ENCODE data around the gene LRFN3. TPM values are rescaled to one million over a fixed set of nuclear protein-coding genes. Genes with fewer than 3 reads are reported as not detected.
"Not testable (repeated sequence)": the region's sequence is repeated elsewhere in the genome, so short reads cannot be mapped to it uniquely, and the experiment has no call there.

Gene LRFN3, protein sequence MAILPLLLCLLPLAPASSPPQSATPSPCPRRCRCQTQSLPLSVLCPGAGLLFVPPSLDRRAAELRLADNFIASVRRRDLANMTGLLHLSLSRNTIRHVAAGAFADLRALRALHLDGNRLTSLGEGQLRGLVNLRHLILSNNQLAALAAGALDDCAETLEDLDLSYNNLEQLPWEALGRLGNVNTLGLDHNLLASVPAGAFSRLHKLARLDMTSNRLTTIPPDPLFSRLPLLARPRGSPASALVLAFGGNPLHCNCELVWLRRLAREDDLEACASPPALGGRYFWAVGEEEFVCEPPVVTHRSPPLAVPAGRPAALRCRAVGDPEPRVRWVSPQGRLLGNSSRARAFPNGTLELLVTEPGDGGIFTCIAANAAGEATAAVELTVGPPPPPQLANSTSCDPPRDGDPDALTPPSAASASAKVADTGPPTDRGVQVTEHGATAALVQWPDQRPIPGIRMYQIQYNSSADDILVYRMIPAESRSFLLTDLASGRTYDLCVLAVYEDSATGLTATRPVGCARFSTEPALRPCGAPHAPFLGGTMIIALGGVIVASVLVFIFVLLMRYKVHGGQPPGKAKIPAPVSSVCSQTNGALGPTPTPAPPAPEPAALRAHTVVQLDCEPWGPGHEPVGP
- 10 to 100 TPM; 10.7 to 12.4 TPM for total RNA-seq

DNA sequence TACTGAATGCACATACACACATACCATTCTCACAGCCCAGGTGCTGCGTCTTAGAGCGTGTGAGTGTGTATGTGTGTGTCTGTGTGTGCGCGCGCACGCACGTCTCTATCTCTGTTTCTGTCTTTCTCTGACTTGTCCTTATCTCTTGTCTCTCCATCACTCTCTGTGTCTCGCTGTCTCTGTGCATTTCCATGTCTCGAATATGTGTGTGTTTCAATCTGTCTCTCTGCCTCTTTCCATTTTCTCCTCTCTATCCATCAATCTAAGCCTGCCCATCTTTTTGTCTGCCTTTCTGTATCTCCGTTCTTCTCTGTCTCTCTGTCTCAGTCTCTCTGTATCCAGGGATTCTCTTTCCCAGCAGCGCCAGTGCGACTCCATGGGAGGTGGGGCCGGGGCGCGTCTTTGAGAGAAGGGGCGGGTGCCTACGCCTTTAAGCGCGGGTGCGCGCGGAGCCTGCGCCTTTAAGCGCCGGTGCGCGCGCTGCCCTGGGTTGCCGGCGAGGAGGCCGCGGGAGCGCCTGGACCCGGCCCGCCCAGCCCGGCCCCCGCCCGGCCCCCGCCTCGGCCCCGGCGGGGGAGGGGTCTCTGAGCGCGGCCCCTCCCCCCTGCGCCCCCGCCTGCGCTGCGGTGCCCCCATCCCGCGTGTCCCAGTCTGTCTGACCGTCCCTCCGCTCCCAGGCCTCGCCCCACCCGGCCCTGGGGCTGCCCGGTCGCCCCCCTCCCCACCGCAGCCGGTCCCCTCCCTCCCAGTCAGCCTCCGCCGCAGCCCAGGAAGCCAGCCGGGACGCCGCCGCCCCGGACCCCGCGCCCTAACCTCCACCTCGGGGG lies at the start of gene LRFN3:
LRFN3 (plus strand) TSS at position 464 of the 827 bp plus-strand sequence. CDS start 3,052 bp downstream, outside the sequence.
- H3K4me1 Mint-ChIP-seq: peaks cover 29% of the 10 kb centered on the region

DNA sequence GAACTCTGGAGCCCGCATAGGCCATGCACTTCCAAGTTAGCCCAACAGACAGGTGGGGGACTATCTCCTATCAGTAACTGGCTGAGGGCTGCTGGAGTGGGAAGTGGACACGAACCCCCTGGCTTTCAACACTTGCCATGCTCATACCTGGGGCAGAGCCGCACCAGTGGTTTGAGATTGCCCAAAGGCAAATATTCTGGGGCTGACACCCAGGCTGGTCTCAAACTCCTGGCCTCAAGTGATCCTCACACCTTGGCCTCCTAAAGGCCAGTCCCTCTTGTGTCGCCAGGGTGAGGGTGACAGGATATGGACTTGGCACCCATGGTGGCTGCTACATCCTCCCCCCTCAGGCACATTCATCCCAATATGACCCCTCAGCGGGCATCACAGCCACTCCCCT lies 49.0 kb upstream of the LRFN3 start:
- no peaks in the 10 kb centered on the region for H3K9me3 Mint-ChIP-seq
- peaks cover 40% of the 10 kb centered on the region for H3K36me3 Mint-ChIP-seq
- H3K4me1 Mint-ChIP-seq: peaks cover 13% of the 10 kb centered on the region
- H3K4me3 Mint-ChIP-seq: no peak overlapping the region
- DNase-seq: no peak
- no peak for ATAC-seq (ENCODE audit: low read depth)
- POLR2A ChIA-PET: interaction anchor here (1.2 to 4.2 kb wide), 2 partner anchors 10 to 43 kb away, joined by 4 to 30 read pairs; no protein-coding TSS in a partner anchor
- H3K27ac Mint-ChIP-seq: no peak overlapping the region
- no peaks in the 10 kb centered on the region for H3K27me3 Mint-ChIP-seq

More for the DNA sequence above, at the start of gene LRFN3:
- POLR2A ChIA-PET: no interaction called here
- H3K27me3 Mint-ChIP-seq: no peaks in the 10 kb centered on the region
- no peaks in the 10 kb centered on the region for H3K36me3 Mint-ChIP-seq
- H3K4me3 Mint-ChIP-seq: peak within 1 kb of the TSS; percentile 97
- DNase-seq: peak; percentile 73
- peak within 1 kb of the TSS; percentile 73 for H3K27ac Mint-ChIP-seq
- no peaks in the 10 kb centered on the region for H3K9me3 Mint-ChIP-seq
- ATAC-seq (ENCODE audit: low read depth): no peak

DNA sequence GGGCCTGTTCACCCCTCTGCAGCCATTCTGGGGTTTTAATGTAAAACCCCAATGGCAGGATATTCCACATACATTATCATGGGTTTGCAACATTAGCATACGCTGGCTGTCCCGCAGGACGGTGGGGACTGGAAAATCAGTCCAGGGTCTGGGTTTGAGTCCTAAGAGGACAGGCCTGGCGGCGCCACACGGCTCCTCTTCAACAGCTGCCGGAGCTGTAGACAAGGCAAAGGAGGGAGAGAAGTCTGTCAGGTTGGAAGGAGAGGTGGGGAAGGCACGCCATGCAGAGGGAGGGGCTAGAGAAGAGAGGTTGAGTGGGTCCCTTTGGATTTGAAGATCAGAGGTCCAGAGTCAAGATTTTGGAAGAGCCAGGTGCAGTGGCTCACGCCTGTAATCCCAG lies 47.8 kb upstream of the LRFN3 start:
- peaks cover 49% of the 10 kb centered on the region for H3K36me3 Mint-ChIP-seq
- no peak for ATAC-seq (ENCODE audit: low read depth)
- no peaks in the 10 kb centered on the region for H3K27me3 Mint-ChIP-seq
- POLR2A ChIA-PET: interaction anchor here (0.6 to 1.2 kb wide), 4 partner anchors 9 to 244 kb away, joined by 3 to 4 read pairs (median 3); partner anchors contain the start of gene NFKBID
- no peak overlapping the region for H3K27ac Mint-ChIP-seq
- no peaks in the 10 kb centered on the region for H3K9me3 Mint-ChIP-seq
- peaks cover 14% of the 10 kb centered on the region for H3K4me1 Mint-ChIP-seq
- no peak overlapping the region for H3K4me3 Mint-ChIP-seq
- DNase-seq: no peak

DNA sequence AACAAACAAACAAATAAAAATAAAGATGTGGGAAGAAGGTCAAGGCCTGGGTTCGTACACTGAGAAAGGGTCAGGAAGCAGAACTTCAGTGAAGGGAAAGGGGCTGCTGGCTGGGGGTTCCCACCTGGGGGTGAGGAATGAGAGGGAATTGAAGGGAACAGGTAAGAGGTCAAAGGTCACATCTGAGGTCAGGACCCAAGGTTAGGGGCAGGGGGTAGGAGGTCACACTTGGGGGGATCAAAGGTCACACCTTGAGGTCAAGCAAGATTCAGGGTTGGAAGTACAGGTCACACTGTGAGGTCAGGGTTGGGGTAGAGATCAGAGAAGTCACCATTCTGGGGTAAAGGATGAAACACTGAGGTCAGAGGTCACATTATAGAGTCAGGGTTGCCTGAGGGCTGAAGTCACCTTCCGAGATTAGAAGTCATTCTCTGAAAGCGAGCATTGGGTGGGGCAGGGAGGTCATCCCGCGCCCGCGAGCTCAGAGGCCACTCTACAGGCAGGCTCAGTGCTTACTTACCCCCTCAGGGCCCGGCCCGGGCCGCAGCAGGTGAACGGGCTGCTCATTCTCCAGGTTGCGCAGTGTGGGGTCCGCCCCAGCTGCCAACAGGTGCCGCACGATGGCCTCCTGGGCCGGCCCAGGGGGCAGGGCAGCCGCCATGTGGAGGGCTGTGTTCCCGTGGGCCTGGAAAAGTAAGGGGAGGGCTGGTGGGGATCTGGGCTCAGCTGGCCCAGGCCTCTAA lies 46.6 kb upstream of the LRFN3 start:
- H3K4me3 Mint-ChIP-seq: no peak overlapping the region
- H3K27ac Mint-ChIP-seq: no peak overlapping the region
- ATAC-seq (ENCODE audit: low read depth): no peak
- peaks cover 14% of the 10 kb centered on the region for H3K4me1 Mint-ChIP-seq
- no peaks in the 10 kb centered on the region for H3K27me3 Mint-ChIP-seq
- DNase-seq: no peak
- POLR2A ChIA-PET: interaction anchor here (0.6 kb wide), 1 partner anchor 91 kb away, joined by 3 read pairs; no protein-coding TSS in a partner anchor
- no peaks in the 10 kb centered on the region for H3K9me3 Mint-ChIP-seq
- peaks cover 51% of the 10 kb centered on the region for H3K36me3 Mint-ChIP-seq

DNA sequence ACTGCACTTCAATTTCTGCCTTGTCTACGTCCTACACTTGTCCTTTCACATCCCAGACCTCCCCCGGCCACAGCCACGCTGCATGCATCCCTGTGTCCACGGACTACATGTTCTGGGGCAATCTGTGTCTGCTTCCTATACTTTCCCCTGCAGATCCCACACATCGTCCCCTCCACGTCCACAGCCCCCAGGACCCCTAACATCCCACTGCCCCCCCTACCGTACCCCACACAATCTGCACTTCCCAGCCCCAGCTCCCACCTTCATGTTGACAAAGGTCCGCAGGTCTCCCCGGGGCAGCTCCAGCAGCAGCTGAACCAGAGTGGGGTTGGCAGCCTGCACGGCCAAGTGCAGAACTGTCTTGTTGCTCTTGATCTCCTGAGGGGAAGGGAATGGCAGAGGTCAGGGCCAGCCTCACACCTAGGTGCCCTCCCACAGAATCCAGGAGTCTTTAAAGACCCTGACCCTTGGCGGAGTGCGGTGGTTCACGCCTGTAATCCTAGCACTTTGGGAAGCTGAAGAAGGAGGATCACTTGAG lies 46.0 kb upstream of the LRFN3 start:
- Mint-ChIP-seq H3K4me1 (peaks cover 14% of the 10 kb centered on the region), H3K27ac (no peak overlapping the region), H3K4me3 (no peak overlapping the region), H3K36me3 (peaks cover 50% of the 10 kb centered on the region), H3K9me3 (no peaks in the 10 kb centered on the region), H3K27me3 (no peaks in the 10 kb centered on the region)
- peak; percentile 12 for ATAC-seq (ENCODE audit: low read depth)
- POLR2A ChIA-PET: no interaction called here
- no peak for DNase-seq

DNA sequence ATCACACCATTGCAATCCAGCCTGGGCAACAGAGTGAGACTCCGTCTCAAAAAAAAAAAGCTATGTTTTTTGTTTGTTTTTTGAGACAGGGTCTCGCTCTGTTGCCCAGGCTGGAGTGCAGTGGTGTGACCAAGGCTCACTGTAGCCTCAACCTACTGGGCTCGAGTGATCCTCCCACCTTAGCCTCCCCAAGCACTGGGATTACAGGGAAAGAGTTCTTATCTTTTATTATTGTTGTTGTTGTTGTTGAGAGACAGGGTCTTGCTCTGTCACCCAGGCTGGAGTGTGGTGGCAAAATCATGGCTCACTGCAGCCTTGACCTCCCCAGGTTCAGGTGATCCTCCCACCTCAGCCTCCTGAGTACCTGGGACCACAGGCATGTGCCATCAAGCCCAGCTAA lies 44.4 kb upstream of the LRFN3 start:
- not testable (repeated sequence) for DNase-seq; H3K27me3 Mint-ChIP-seq; H3K27ac Mint-ChIP-seq; H3K4me3 Mint-ChIP-seq; H3K9me3 Mint-ChIP-seq; ATAC-seq (ENCODE audit: low read depth)
- POLR2A ChIA-PET: interaction anchor here (0.7 to 1.4 kb wide), 3 partner anchors 9 to 160 kb away, joined by 3 to 5 read pairs (median 3); partner anchors contain the start of gene NFKBID
- Mint-ChIP-seq H3K4me1 (peaks cover 14% of the 10 kb centered on the region), H3K36me3 (peaks cover 51% of the 10 kb centered on the region)

DNA sequence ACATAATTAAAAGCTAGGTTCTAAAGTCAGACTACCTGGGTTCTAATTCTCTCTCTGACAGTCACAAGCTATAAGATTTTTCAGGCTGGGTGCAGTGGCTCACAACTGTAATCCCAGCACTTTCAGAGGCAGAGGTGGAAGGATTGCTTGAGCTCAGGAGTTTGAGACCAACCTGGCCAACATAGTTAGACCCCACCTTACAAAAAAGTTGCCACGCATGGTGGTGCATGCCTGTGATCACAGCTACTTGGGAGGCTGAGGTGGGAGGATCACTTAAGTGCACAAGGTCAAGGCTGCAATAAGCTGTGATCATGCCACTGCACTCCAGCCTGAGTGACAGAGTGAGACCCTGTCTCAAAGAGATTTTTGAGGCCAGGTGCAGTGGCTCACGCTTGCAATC lies 41.8 kb upstream of the LRFN3 start:
- Mint-ChIP-seq H3K27ac (no peak overlapping the region), H3K4me3 (no peak overlapping the region), H3K27me3 (no peaks in the 10 kb centered on the region), H3K36me3 (peaks cover 41% of the 10 kb centered on the region), H3K9me3 (no peaks in the 10 kb centered on the region), H3K4me1 (peaks cover 18% of the 10 kb centered on the region)
- no peak for ATAC-seq (ENCODE audit: low read depth)
- no peak for DNase-seq
- POLR2A ChIA-PET: interaction anchor here (0.8 kb wide), 1 partner anchor 11 kb away, joined by 3 read pairs; no protein-coding TSS in a partner anchor

DNA sequence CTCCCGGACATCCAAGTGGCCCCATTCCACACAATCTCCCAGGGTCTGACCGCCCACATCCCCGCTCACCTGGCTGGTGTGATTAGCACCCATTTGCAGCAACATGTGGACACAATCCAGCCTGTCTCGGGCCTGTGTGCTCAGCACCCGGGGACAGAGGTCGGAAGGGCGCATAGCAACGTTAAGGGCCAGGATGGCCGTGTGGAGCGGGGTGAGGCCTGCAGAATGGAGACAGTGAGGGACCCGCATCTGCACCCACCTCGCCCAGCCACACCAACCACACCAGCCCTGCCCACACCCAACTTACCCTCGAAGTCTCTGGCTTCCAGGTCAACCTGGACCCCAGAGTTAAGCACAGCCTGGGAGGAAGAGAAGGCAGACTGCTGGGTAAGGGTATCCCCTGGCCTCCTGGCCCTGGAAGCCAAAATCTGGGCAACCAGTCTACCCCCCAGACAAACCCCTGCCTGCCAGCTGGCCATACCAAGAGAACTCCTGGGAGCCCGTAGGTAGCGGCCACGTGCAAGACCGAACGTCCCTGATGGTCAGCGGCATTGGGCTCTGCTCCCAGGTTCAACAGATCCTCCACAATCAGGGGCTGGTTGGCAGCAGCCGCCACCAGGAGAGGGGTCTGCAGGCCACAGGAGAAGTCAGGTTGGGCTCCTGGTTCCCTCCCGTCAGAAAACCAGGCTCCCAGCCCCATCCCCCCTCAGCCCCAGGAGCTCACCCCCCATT lies 40.1 kb upstream of the LRFN3 start:
- Mint-ChIP-seq H3K27me3 (no peaks in the 10 kb centered on the region), H3K27ac (no peak overlapping the region), H3K9me3 (no peaks in the 10 kb centered on the region), H3K4me3 (no peak overlapping the region), H3K36me3 (peaks cover 30% of the 10 kb centered on the region), H3K4me1 (peaks cover 15% of the 10 kb centered on the region)
- no peak for ATAC-seq (ENCODE audit: low read depth)
- POLR2A ChIA-PET: no interaction called here
- DNase-seq: no peak

DNA sequence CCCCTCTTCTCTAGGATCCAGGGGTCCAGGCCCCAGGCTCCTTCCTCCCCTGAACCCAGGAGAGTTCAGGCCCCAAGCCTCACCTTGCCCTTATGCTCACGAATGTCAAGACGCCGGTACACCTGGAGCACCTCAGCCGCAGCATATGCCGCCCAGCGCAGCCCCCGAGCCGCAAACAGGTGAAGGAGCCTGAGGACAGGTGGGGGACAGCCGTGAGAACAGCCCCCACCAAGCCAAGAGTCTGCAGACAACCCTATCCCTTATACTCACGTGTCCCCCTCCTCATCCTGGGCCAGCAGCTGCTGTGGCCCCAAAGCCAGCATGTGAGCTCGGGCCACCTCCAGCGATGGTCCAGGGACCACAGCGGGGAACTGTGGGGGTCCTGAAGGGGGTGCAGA lies 39.5 kb upstream of the LRFN3 start:
- H3K27me3 Mint-ChIP-seq: no peaks in the 10 kb centered on the region
- H3K4me1 Mint-ChIP-seq: peaks cover 17% of the 10 kb centered on the region
- no peak for DNase-seq
- no peak overlapping the region for H3K4me3 Mint-ChIP-seq
- H3K9me3 Mint-ChIP-seq: no peaks in the 10 kb centered on the region
- H3K36me3 Mint-ChIP-seq: peaks cover 26% of the 10 kb centered on the region
- ATAC-seq (ENCODE audit: low read depth): no peak
- POLR2A ChIA-PET: no interaction called here
- no peak overlapping the region for H3K27ac Mint-ChIP-seq

DNA sequence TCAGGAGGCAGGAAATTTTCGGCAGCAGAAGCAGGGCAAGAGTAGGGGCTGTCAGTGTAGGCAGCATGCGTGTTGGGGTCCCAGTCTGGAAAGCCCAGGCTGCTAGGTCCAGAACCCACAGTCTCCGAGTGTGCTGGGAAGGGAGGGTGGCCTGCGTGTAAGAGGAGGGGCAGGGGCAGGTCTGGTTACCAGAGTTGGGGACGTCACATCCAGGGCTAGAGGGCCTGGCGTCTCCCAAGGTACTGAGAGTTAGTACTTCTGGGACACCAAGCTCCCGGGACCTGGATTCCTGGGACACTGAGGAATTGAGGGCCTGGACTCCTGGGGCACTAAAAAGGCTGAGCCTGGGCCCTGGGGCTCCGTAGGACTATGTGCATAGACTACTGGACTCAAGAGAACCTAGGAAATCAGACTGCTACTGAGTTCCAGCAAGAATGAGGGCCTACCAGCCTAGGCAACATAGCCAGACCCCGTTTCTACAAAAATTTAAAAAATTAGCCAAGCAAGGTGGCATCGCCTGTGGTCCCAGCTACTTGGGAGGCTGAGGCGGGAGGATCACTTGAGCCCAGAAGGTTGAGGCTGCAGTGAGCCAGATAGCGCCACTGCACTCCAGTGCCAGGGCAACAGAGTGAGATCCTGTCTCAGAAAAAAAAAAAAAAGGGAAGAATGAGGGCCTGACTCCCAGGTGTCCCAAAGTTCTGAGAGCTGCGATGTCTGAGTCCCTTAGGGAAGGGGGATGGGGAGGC lies 38.3 kb upstream of the LRFN3 start:
- peaks cover 21% of the 10 kb centered on the region for H3K4me1 Mint-ChIP-seq
- H3K36me3 Mint-ChIP-seq: peaks cover 22% of the 10 kb centered on the region
- no peaks in the 10 kb centered on the region for H3K27me3 Mint-ChIP-seq
- POLR2A ChIA-PET: interaction anchor here (0.9 to 1.3 kb wide), 2 partner anchors 10 to 33 kb away, joined by 4 to 5 read pairs; no protein-coding TSS in a partner anchor
- no peak for ATAC-seq (ENCODE audit: low read depth)
- H3K9me3 Mint-ChIP-seq: no peaks in the 10 kb centered on the region
- DNase-seq: no peak
- H3K27ac Mint-ChIP-seq: peak overlapping the region; percentile 97
- H3K4me3 Mint-ChIP-seq: peak overlapping the region; percentile 92

DNA sequence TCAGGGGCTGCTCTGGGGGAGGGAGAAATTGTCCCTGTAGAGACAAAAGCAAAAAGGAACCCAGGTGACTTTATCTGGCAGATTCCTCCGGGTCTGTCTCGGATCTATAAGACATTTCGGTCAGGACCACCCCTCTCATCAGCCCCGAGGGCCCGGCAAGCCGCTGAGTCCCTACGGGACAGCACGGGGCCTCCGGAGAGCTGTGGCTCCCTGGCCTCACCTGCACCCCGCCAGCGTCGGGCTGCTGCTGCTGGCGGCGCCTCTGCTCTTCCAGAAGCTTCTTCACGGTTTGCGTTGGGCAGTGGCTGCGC lies 37.7 kb upstream of the LRFN3 start:
- peaks cover 24% of the 10 kb centered on the region for H3K4me1 Mint-ChIP-seq
- peak overlapping the region; percentile 97 for H3K27ac Mint-ChIP-seq
- H3K27me3 Mint-ChIP-seq: no peaks in the 10 kb centered on the region
- H3K36me3 Mint-ChIP-seq: peaks cover 21% of the 10 kb centered on the region
- ATAC-seq (ENCODE audit: low read depth): no peak
- peak; percentile 46 for DNase-seq
- peak overlapping the region; percentile 92 for H3K4me3 Mint-ChIP-seq
- H3K9me3 Mint-ChIP-seq: no peaks in the 10 kb centered on the region
- POLR2A ChIA-PET: interaction anchor here (0.9 to 1.3 kb wide), 2 partner anchors 11 to 33 kb away, joined by 4 to 5 read pairs; no protein-coding TSS in a partner anchor

Measured in activated naive CD8-positive, alpha-beta T cell treated with anti-CD3 and anti-CD28 coated beads, Interleukin-2, amount 10 ng/mL, durations not matched to agents 7 days and 5 days (primary cell).